K562 (cell line): ENCODE data around the gene COX6A2. TPM values are rescaled to one million over a fixed set of nuclear protein-coding genes. Genes with fewer than 3 reads are reported as not detected.

Source experiments
- ELF1 ChIP-seq: fragments of 200-800 bp; sonication (Bioruptor generic); IDR thresholded peaks from 2 replicates; pipeline ENCODE4 v1.6.1; 2016; ENCODE audit warnings: missing genetic modification characterization, missing compliant biosample characterization
- HNRNPLL ChIP-seq: fragments of 200-400 bp; formaldehyde crosslinking; IDR thresholded peaks from 2 replicates; pipeline ENCODE4 v1.6.1; 2017; ENCODE audit warnings: low read length, low read depth, mild to moderate bottlenecking; ENCODE audit not compliant: poor library complexity, severe bottlenecking
- L3MBTL2 ChIP-seq: fragments of 450-650 bp; IDR thresholded peaks from 2 replicates; pipeline ENCODE4 v1.6.1; 2016; ENCODE audit warnings: mild to moderate bottlenecking, moderate library complexity
- LCOR ChIP-seq: sonication (generic); formaldehyde crosslinking; IDR thresholded peaks from 2 replicates; pipeline ENCODE4 v1.8.0; 2022; ENCODE audit warnings: mild to moderate bottlenecking, missing genetic modification reagents
- MAZ ChIP-seq, 2 experiments: fragments of 450-650 bp in 1 of 2; sonication (generic) in 1 of 2; formaldehyde crosslinking; IDR thresholded peaks in 1 of 2; conservative IDR thresholded peaks in 1 of 2; 2 replicates each; pipeline versions ENCODE4 v1.4.0 to v1.5.0; 2020; ENCODE audit warnings: mild to moderate bottlenecking in 1 of 2, missing genetic modification reagents in 1 of 2
- MXI1 ChIP-seq: IDR thresholded peaks from 2 replicates; pipeline ENCODE4 v1.6.1; 2011; ENCODE audit warnings: low read depth, mild to moderate bottlenecking, improper control_type of control experiment, low read length
- RBFOX2 ChIP-seq: fragments of 200-400 bp; formaldehyde crosslinking; IDR thresholded peaks from 2 replicates; pipeline ENCODE4 v1.6.1; 2017; ENCODE audit warnings: low read depth, mild to moderate bottlenecking, low read length, moderate library complexity
- STAT5A ChIP-seq: IDR thresholded peaks from 2 replicates; pipeline ENCODE4 v1.6.1; 2012; ENCODE audit warnings: low read length, inconsistent platforms, borderline replicate concordance
- polyA plus RNA-seq, 8 experiments: library from polyadenylated mRNA; depleted of rRNA in 4 of 8; stranded (reverse) in 5 of 8; unstranded in 3 of 8; fragments of >200 nt; fragmentation: Nextera tagmentation in 2 of 8; fragmentation: Illumina TruSeq in 1 of 8; extraction: Ambion mirVana in 2 of 8; extraction: Trizol in 1 of 8; gene quantifications; 2 replicates each; pipeline versions ENCODE4 v1.2.1 to v1.2.3, GENCODE V29; 2011 to 2014; ENCODE audit warnings: inconsistent platforms in 1 of 8, missing spikeins in 1 of 8
- total RNA-seq, 7 experiments: library from RNA; depleted of rRNA in 6 of 7; stranded (reverse); fragments of >200 nt in 6 of 7; fragmentation: Illumina TruSeq in 2 of 7; extraction: Trizol in 2 of 7; gene quantifications; 2 replicates each; pipeline versions ENCODE4 v1.2.1 to v1.2.3, GENCODE V29; 2011 to 2021; ENCODE audit warnings: low replicate concordance in 1 of 7
- TF ChIP-seq, protein P1 (sequence below), 2 experiments: IDR thresholded peaks; 2 replicates each; pipeline ENCODE4 v1.6.1; 2011; ENCODE audit warnings: borderline replicate concordance in 1 of 2, control low read depth in 1 of 2, low read depth in 1 of 2, low read length in 1 of 2, mild to moderate bottlenecking in 1 of 2, mixed read lengths in 1 of 2, moderate library complexity in 1 of 2; ENCODE audit not compliant: insufficient read depth in 1 of 2, insufficient read length in 1 of 2, poor library complexity in 1 of 2, severe bottlenecking in 1 of 2; ENCODE audit errors: extremely low read depth in 1 of 2
- TF ChIP-seq, protein P2 (sequence below), 2 experiments: fragments of 450-650 bp; IDR thresholded peaks; 2 replicates each; pipeline ENCODE4 v1.6.1; 2016
- TF ChIP-seq, protein P3 (sequence below): fragments of 200-800 bp; sonication (Bioruptor generic); IDR thresholded peaks from 2 replicates; pipeline ENCODE4 v1.6.1; 2017; ENCODE audit warnings: missing genetic modification characterization, missing compliant biosample characterization
- TF ChIP-seq, protein P4 (sequence below): fragments of 250-450 bp; sonication (Bioruptor Pico); IDR thresholded peaks from 2 replicates; pipeline ENCODE4 v1.4.0; 2020; ENCODE audit warnings: mild to moderate bottlenecking
- TF ChIP-seq, protein P5 (sequence below): fragments of 250-450 bp; sonication (Bioruptor Pico); IDR thresholded peaks from 2 replicates; pipeline ENCODE4 v1.4.0; 2020

Gene COX6A2
- total and polyA plus RNA-seq, 9 of the 15 experiments (the other 6 are each of a cell fraction or from before 2014, with no cell fraction given): not detected

DNA sequence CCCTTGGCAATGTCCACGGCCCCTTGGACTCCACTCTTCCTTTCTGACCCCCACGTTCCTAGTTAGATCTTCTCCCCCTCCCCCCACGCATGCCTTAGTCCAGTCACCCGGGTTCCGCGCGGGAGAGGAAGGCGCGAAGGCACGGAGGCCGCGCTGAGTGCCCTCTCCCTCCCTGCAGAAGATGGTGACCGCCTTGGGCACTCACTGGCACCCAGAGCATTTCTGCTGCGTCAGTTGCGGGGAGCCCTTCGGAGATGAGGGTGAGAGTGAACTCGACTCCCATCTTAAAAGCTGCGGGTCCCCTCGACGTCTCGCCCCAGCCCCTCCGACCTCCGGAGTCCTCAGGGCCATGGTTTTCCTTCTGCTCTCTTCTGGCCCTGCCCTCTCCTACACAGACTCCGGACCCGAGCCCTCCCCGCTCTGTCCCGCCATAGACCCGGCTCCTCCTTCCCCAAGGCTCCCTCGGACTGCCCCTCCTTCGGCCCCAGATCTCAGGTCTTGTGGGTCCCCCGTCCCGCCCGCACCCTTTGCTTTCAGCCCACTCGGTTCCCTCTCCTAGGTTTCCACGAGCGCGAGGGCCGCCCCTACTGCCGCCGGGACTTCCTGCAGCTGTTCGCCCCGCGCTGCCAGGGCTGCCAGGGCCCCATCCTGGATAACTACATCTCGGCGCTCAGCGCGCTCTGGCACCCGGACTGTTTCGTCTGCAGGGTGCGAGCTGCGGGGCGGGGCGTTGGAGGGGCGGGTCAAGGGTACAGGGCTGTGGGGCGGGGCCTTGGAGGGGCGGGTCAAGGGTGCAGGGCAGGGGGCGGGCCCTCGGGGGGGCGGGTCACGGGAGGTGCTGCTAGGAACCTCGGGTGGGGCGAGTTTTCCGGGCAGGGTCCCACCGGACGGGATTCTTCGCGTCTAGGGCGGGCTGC is 48.4 kb upstream of the COX6A2 start (continued):
- TF ChIP-seq, protein P1, sequence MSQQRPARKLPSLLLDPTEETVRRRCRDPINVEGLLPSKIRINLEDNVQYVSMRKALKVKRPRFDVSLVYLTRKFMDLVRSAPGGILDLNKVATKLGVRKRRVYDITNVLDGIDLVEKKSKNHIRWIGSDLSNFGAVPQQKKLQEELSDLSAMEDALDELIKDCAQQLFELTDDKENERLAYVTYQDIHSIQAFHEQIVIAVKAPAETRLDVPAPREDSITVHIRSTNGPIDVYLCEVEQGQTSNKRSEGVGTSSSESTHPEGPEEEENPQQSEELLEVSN (IDR thresholded peaks at IDR 0.05; ENCODE audit: borderline replicate concordance in 1 of 2, extremely low read depth in 1 of 2, insufficient read depth in 1 of 2, insufficient read length in 1 of 2, low read depth in 1 of 2, low read length in 1 of 2, poor library complexity in 1 of 2, severe bottlenecking in 1 of 2): peak; percentile 86 to 91
- TF ChIP-seq, protein P2, sequence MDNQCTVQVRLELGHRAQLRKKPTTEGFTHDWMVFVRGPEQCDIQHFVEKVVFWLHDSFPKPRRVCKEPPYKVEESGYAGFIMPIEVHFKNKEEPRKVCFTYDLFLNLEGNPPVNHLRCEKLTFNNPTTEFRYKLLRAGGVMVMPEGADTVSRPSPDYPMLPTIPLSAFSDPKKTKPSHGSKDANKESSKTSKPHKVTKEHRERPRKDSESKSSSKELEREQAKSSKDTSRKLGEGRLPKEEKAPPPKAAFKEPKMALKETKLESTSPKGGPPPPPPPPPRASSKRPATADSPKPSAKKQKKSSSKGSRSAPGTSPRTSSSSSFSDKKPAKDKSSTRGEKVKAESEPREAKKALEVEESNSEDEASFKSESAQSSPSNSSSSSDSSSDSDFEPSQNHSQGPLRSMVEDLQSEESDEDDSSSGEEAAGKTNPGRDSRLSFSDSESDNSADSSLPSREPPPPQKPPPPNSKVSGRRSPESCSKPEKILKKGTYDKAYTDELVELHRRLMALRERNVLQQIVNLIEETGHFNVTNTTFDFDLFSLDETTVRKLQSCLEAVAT (IDR thresholded peaks at IDR 0.05): peak in 1 of 2 experiments; percentile 76; a peak in 2 of 4 replicates
- no peak for TF ChIP-seq MXI1
- no peak for TF ChIP-seq HNRNPLL
- 0 out of 2 replicates have a peak, but pooled peaks have one; percentile 19 for TF ChIP-seq ELF1 (tag)
- TF ChIP-seq, protein P3, sequence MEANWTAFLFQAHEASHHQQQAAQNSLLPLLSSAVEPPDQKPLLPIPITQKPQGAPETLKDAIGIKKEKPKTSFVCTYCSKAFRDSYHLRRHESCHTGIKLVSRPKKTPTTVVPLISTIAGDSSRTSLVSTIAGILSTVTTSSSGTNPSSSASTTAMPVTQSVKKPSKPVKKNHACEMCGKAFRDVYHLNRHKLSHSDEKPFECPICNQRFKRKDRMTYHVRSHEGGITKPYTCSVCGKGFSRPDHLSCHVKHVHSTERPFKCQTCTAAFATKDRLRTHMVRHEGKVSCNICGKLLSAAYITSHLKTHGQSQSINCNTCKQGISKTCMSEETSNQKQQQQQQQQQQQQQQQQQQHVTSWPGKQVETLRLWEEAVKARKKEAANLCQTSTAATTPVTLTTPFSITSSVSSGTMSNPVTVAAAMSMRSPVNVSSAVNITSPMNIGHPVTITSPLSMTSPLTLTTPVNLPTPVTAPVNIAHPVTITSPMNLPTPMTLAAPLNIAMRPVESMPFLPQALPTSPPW: peak; percentile 34
- TF ChIP-seq STAT5A: no peak
- TF ChIP-seq MAZ (CRISPR knock-in tag; conservative IDR thresholded peaks at IDR 0.05 in 1 of 2, IDR thresholded peaks at IDR 0.05 in 1 of 2): 0 out of 4 replicates have a peak, but pooled peaks of 1 of the 2 experiments have one; percentile 5
- TF ChIP-seq RBFOX2: peak; percentile 58
- TF ChIP-seq, protein P4, sequence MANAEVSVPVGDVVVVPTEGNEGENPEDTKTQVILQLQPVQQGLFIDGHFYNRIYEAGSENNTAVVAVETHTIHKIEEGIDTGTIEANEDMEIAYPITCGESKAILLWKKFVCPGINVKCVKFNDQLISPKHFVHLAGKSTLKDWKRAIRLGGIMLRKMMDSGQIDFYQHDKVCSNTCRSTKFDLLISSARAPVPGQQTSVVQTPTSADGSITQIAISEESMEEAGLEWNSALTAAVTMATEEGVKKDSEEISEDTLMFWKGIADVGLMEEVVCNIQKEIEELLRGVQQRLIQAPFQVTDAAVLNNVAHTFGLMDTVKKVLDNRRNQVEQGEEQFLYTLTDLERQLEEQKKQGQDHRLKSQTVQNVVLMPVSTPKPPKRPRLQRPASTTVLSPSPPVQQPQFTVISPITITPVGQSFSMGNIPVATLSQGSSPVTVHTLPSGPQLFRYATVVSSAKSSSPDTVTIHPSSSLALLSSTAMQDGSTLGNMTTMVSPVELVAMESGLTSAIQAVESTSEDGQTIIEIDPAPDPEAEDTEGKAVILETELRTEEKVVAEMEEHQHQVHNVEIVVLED (CRISPR knock-in tag): no peak
- TF ChIP-seq, protein P5, sequence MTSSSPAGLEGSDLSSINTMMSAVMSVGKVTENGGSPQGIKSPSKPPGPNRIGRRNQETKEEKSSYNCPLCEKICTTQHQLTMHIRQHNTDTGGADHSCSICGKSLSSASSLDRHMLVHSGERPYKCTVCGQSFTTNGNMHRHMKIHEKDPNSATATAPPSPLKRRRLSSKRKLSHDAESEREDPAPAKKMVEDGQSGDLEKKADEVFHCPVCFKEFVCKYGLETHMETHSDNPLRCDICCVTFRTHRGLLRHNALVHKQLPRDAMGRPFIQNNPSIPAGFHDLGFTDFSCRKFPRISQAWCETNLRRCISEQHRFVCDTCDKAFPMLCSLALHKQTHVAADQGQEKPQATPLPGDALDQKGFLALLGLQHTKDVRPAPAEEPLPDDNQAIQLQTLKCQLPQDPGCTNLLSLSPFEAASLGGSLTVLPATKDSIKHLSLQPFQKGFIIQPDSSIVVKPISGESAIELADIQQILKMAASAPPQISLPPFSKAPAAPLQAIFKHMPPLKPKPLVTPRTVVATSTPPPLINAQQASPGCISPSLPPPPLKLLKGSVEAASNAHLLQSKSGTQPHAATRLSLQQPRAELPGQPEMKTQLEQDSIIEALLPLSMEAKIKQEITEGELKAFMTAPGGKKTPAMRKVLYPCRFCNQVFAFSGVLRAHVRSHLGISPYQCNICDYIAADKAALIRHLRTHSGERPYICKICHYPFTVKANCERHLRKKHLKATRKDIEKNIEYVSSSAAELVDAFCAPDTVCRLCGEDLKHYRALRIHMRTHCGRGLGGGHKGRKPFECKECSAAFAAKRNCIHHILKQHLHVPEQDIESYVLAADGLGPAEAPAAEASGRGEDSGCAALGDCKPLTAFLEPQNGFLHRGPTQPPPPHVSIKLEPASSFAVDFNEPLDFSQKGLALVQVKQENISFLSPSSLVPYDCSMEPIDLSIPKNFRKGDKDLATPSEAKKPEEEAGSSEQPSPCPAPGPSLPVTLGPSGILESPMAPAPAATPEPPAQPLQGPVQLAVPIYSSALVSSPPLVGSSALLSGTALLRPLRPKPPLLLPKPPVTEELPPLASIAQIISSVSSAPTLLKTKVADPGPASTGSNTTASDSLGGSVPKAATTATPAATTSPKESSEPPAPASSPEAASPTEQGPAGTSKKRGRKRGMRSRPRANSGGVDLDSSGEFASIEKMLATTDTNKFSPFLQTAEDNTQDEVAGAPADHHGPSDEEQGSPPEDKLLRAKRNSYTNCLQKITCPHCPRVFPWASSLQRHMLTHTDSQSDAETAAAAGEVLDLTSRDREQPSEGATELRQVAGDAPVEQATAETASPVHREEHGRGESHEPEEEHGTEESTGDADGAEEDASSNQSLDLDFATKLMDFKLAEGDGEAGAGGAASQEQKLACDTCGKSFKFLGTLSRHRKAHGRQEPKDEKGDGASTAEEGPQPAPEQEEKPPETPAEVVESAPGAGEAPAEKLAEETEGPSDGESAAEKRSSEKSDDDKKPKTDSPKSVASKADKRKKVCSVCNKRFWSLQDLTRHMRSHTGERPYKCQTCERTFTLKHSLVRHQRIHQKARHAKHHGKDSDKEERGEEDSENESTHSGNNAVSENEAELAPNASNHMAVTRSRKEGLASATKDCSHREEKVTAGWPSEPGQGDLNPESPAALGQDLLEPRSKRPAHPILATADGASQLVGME: 0 out of 2 replicates have a peak, but pooled peaks have one; percentile 14
- 0 out of 2 replicates have a peak, but pooled peaks have one; percentile 25 for TF ChIP-seq LCOR
- TF ChIP-seq L3MBTL2: peak; percentile 88
